ENCODE data around the gene MTHFD1L. TPM values are rescaled to one million over a fixed set of nuclear protein-coding genes. Genes with fewer than 3 reads are reported as not detected.

The MTHFD1L gene
- total and polyA plus RNA-seq, 9 of the 15 experiments (the other 6 are each of a cell fraction or from before 2014, with no cell fraction given), result 20.9 to 128 (median 61.0) TPM

DNA sequence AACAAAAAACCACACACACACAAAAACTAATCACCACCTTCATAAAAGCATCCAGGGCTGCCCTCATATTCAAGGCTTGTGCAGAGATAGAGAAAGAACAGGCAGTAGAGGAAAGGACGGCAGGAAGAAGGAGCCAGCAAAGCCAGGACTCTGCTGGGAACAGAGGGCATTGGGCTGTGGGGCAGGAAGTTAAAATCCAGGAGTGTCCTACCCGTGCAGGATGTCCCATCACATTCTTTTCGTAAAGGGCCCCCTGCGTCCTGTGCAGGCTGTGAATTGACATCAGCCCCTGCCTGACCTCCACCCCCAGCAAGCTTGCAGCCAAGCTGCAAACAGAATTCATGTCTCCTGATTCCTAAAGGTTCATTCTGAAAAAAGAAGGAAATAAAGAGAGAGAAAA, 277.8 kb downstream of the MTHFD1L start:
- 0% methylated on average over 4 of the region's 4 CpGs for WGBS (ENCODE audit: insufficient coverage, low coverage, missing lambda C conversion rate)
- TF ChIP-seq ZNF75A (CRISPR knock-in tag; IDR thresholded peaks at IDR 0.05), result no peak
- TF ChIP-seq, protein P1, sequence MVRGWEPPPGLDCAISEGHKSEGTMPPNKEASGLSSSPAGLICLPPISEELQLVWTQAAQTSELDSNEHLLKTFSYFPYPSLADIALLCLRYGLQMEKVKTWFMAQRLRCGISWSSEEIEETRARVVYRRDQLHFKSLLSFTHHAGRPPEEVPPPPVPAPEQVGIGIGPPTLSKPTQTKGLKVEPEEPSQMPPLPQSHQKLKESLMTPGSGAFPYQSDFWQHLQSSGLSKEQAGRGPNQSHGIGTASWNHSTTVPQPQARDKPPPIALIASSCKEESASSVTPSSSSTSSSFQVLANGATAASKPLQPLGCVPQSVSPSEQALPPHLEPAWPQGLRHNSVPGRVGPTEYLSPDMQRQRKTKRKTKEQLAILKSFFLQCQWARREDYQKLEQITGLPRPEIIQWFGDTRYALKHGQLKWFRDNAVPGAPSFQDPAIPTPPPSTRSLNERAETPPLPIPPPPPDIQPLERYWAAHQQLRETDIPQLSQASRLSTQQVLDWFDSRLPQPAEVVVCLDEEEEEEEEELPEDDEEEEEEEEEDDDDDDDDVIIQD (CRISPR knock-in tag; IDR thresholded peaks at IDR 0.05), result no peak
- TF ChIP-seq, protein P2, sequence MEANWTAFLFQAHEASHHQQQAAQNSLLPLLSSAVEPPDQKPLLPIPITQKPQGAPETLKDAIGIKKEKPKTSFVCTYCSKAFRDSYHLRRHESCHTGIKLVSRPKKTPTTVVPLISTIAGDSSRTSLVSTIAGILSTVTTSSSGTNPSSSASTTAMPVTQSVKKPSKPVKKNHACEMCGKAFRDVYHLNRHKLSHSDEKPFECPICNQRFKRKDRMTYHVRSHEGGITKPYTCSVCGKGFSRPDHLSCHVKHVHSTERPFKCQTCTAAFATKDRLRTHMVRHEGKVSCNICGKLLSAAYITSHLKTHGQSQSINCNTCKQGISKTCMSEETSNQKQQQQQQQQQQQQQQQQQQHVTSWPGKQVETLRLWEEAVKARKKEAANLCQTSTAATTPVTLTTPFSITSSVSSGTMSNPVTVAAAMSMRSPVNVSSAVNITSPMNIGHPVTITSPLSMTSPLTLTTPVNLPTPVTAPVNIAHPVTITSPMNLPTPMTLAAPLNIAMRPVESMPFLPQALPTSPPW (CRISPR knock-in tag; IDR thresholded peaks at IDR 0.05), result no peak
- TF ChIP-seq TRIM28 (IDR thresholded peaks at IDR 0.05), result no peak
- no peak for TF ChIP-seq POLR3G (IDR thresholded peaks at IDR 0.05; ENCODE audit: extremely low read depth, insufficient read length, insufficient replicate concordance)
- TF ChIP-seq ELF2 (CRISPR knock-in tag; IDR thresholded peaks at IDR 0.05), result no peak
- no peak for TF ChIP-seq TEAD4 (IDR thresholded peaks at IDR 0.05; ENCODE audit: low read length)
- TF ChIP-seq TEAD4 (CRISPR knock-in tag; IDR thresholded peaks at IDR 0.05; ENCODE audit: borderline replicate concordance), result no peak
- TF ChIP-seq KLF6 (CRISPR knock-in tag; IDR thresholded peaks at IDR 0.05; ENCODE audit: borderline replicate concordance), result no peak
- no peak for TF ChIP-seq BRCA1 (IDR thresholded peaks at IDR 0.05)
- TF ChIP-seq BRCA1 (CRISPR knock-in tag; IDR thresholded peaks at IDR 0.05), result no peak
- no peak for TF ChIP-seq HDAC2 (IDR thresholded peaks at IDR 0.05)
- TF ChIP-seq, protein P3, sequence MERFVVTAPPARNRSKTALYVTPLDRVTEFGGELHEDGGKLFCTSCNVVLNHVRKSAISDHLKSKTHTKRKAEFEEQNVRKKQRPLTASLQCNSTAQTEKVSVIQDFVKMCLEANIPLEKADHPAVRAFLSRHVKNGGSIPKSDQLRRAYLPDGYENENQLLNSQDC (CRISPR knock-in tag; IDR thresholded peaks at IDR 0.05), result no peak
- TF ChIP-seq PCBP1 (IDR thresholded peaks at IDR 0.05; ENCODE audit: low read depth, low read length, poor library complexity, severe bottlenecking), result no peak
- TF ChIP-seq MTA2 (IDR thresholded peaks at IDR 0.05; ENCODE audit: low read depth), result no peak

More for the DNA sequence above, 277.8 kb downstream of the MTHFD1L start:
- intact Hi-C loops (cut with micrococcal nuclease), result no loop called here
- Histone ChIP-seq H3K4me3 (no peak overlapping the region), H3K27ac (ENCODE audit: extremely low read depth, low read depth, low read length) (no peak overlapping the region), H4K20me1 (replicated peaks; ENCODE audit: control insufficient read depth, insufficient read depth, low read length) (no peaks in the 10 kb centered on the region), H3K36me3 (ENCODE audit: control insufficient read depth, insufficient read depth, low read length) (no peaks in the 10 kb centered on the region), H2AFZ (ENCODE audit: low read depth, low read length) (no peak overlapping the region), H3K9ac (ENCODE audit: insufficient read depth in 1 of 2, low read depth in 2 of 2, low read length in 2 of 2) (no peak overlapping the region), H3K4me2 (ENCODE audit: insufficient read depth, low read length) (no peak overlapping the region), H3K4me1 (replicated peaks in 1 of 2; ENCODE audit: control insufficient read depth in 2 of 2, insufficient read depth in 2 of 2, low read length in 2 of 2) (peaks cover 0 to 2% of the 10 kb centered on the region in 2 experiments; a peak in 1 of 5 replicates), H3K79me2 (ENCODE audit: control insufficient read depth, insufficient read depth, low read length) (no peaks in the 10 kb centered on the region), H3K9me1 (ENCODE audit: control insufficient read depth, insufficient read depth, low read length) (no peaks in the 10 kb centered on the region), H3K27me3 (ENCODE audit: control insufficient read depth in 2 of 2, insufficient read depth in 2 of 2, low read length in 2 of 2) (peaks cover 56 to 70% of the 10 kb centered on the region in 2 experiments), H3K9me3 (replicated peaks; ENCODE audit: control insufficient read depth, insufficient read depth, low read depth, low read length) (no peaks in the 10 kb centered on the region)
- no TSS peak for BruUV-seq (replicated peaks)
- ATAC-seq (no peak), FAIRE-seq (no peak), DNase-seq (ENCODE audit: extremely low read depth in 1 of 4, low spot score in 3 of 4) (no peak)
- ChIA-PET CTCF (ENCODE audit: low intra/inter-chr PET ratio) (no interaction called here), POLR2A (interaction anchor here (0.6 kb wide), 1 partner anchor 241 kb away, joined by 3 read pairs; no protein-coding TSS in a partner anchor)
- in situ Hi-C loops (cut with MboI), result no loop called here

Data from K562 (cell line).